GM12878 (cell line): Measurements from ENCODE around the gene SNRPN. TPM values are rescaled to one million over a fixed set of nuclear protein-coding genes. Genes with fewer than 3 reads are reported as not detected.

Experiments
- ATAC-seq: fragments of 200-7000 bp; cut with Tn5 transposase; 3 replicates; pipeline ENCODE4 v1.9.1; 2020; ENCODE audit warnings: mild to moderate bottlenecking, moderate library complexity
- BruUV-seq: library from RNA; stranded (reverse); fragments of 400-500 nt; replicated peaks from 2 replicates; lab custom pipeline; 2021; lab: Mats Ljungman, UMichigan
- CTCF ChIA-PET: fragments of 300-600 bp; sonication (Branson Sonifier 250); formaldehyde crosslinking; extraction: SDS; loops from one replicate; lab custom pipeline; 2021; ENCODE audit warnings: inconsistent platforms; lab: Yijun Ruan, JAX
- POLR2A ChIA-PET: fragments of 350-600 bp; formaldehyde crosslinking; extraction: SDS; loops from one replicate; lab custom pipeline; 2021; ENCODE audit warnings: inconsistent platforms; lab: Charles Lee
- RAD21 ChIA-PET: fragments of 300-600 bp; sonication (Branson Sonifier 250); formaldehyde crosslinking; loops from one replicate; lab custom pipeline; 2023; ENCODE audit warnings: antibody characterized with exemption; ENCODE audit not compliant: unreplicated experiment; lab: Charles Lee
- SMC1A ChIA-PET: fragments of 300-600 bp; sonication (Branson Sonifier 250); formaldehyde crosslinking; loops from one replicate; lab custom pipeline; 2023; ENCODE audit not compliant: unreplicated experiment, uncharacterized antibody; lab: Charles Lee
- DNase-seq: peaks from one replicate; pipeline ENCODE4 v3.0.0-alpha.2; 2011; ENCODE audit warnings: low read depth, low spot score
- FAIRE-seq: peaks from 3 replicates; lab custom pipeline; 2011; peaks lifted over from hg19 to GRCh38; lab: Jason Lieb, UNC
- H2AFZ ChIP-seq: 2 replicates; pipeline ENCODE4 v1.6.0; 2011; ENCODE audit warnings: low read depth, low read length, control low read depth; ENCODE audit not compliant: control insufficient read depth
- H3K27ac ChIP-seq: 2 replicates; pipeline ENCODE4 v1.5.1; 2011; ENCODE audit warnings: control low read depth; ENCODE audit not compliant: control insufficient read depth, insufficient read depth
- H3K27me3 ChIP-seq, 2 experiments: replicated peaks in 1 of 2; 2 replicates each; pipeline versions ENCODE4 v1.6.0 to v1.6.1; 2011; ENCODE audit warnings: low read length in 1 of 2; ENCODE audit not compliant: control insufficient read depth in 2 of 2, insufficient read depth in 2 of 2
- H3K36me3 ChIP-seq, 2 experiments: 2 replicates each; pipeline ENCODE4 v1.5.1; 2011; ENCODE audit warnings: low read length in 1 of 2; ENCODE audit not compliant: control insufficient read depth in 2 of 2, insufficient read depth in 2 of 2
- H3K4me1 ChIP-seq: 2 replicates; pipeline ENCODE4 v1.6.1; 2011; ENCODE audit warnings: mild to moderate bottlenecking, low read length, moderate library complexity, mixed read lengths; ENCODE audit not compliant: control insufficient read depth, insufficient read depth
- H3K4me2 ChIP-seq: 2 replicates; pipeline ENCODE4 v1.6.0; 2011; ENCODE audit warnings: control low read depth; ENCODE audit not compliant: control insufficient read depth, insufficient read depth
- H3K4me3 ChIP-seq: fragments of 200-600 bp; sonication (generic); 2 replicates; pipeline ENCODE4 v1.5.1; 2016
- H3K79me2 ChIP-seq: 2 replicates; pipeline ENCODE4 v1.6.0; 2011; ENCODE audit warnings: low read length; ENCODE audit not compliant: control insufficient read depth, insufficient read depth
- H3K9ac ChIP-seq: 2 replicates; pipeline ENCODE4 v1.8.0; 2011; ENCODE audit warnings: low read length, control low read depth, mixed read lengths; ENCODE audit not compliant: control insufficient read depth, insufficient read depth
- H3K9me3 ChIP-seq: replicated peaks from 3 replicates; pipeline ENCODE4 v1.5.1; 2011; ENCODE audit warnings: mild to moderate bottlenecking, low read length; ENCODE audit not compliant: control insufficient read depth, insufficient read depth
- H4K20me1 ChIP-seq: 2 replicates; pipeline ENCODE4 v1.6.0; 2011; ENCODE audit not compliant: control insufficient read depth, insufficient read depth
- ATF3 ChIP-seq: IDR thresholded peaks from 2 replicates; pipeline ENCODE4 v1.6.1; 2011; ENCODE audit warnings: low read depth, mild to moderate bottlenecking, low read length, moderate library complexity, borderline replicate concordance; ENCODE audit errors: extremely low read depth
- CHD4 ChIP-seq: fragments of 200-600 bp; sonication (generic); IDR thresholded peaks from 2 replicates; pipeline ENCODE4 v1.6.1; 2016; ENCODE audit warnings: mild to moderate bottlenecking
- CREM ChIP-seq: IDR thresholded peaks from 2 replicates; pipeline ENCODE4 v1.6.1; 2014; ENCODE audit warnings: antibody characterized with exemption, low read depth
- GATAD2B ChIP-seq: fragments of 450-650 bp; conservative IDR thresholded peaks from 2 replicates; pipeline ENCODE4 v1.6.1; 2017; ENCODE audit warnings: low read depth, mild to moderate bottlenecking, moderate library complexity
- HSF1 ChIP-seq: fragments of 150-350 bp; IDR thresholded peaks from 2 replicates; pipeline ENCODE4 v1.6.1; 2014; ENCODE audit warnings: mild to moderate bottlenecking, low read depth, low read length
- KAT2A ChIP-seq: conservative IDR thresholded peaks from 2 replicates; pipeline ENCODE4 v1.6.1; 2011; ENCODE audit warnings: low read depth, low read length; ENCODE audit not compliant: control insufficient read depth
- MAX ChIP-seq: IDR thresholded peaks from 2 replicates; pipeline ENCODE4 v1.6.1; 2012; ENCODE audit warnings: low read depth, low read length, improper control_type of control experiment
- POLR2AphosphoS2 ChIP-seq: IDR thresholded peaks from 2 replicates; pipeline ENCODE4 v1.6.1; 2011; ENCODE audit warnings: low read depth, mild to moderate bottlenecking, low read length, improper control_type of control experiment, moderate library complexity
- RBBP5 ChIP-seq: fragments of 200-600 bp; sonication (generic); conservative IDR thresholded peaks from 2 replicates; pipeline ENCODE4 v1.6.1; 2016
- RFX5 ChIP-seq: IDR thresholded peaks from 2 replicates; pipeline ENCODE4 v1.6.1; 2011; ENCODE audit warnings: low read depth, low read length, improper control_type of control experiment
- SP1 ChIP-seq: IDR thresholded peaks from one replicate; pipeline ENCODE4 v1.6.1; 2011; ENCODE audit warnings: low read depth, low read length
- TCF7 ChIP-seq: IDR thresholded peaks from 2 replicates; pipeline ENCODE4 v1.6.1; 2014; ENCODE audit warnings: antibody characterized with exemption, borderline replicate concordance
- YBX1 ChIP-seq: fragments of 450-650 bp; IDR thresholded peaks from 2 replicates; pipeline ENCODE4 v1.6.1; 2016; ENCODE audit warnings: antibody characterized with exemption
- ZBED1 ChIP-seq: IDR thresholded peaks from 2 replicates; pipeline ENCODE4 v1.6.1; 2016; ENCODE audit warnings: borderline replicate concordance
- ZNF274 ChIP-seq: IDR thresholded peaks from one replicate; pipeline ENCODE4 v1.8.0; 2011; ENCODE audit not compliant: insufficient read length, insufficient read depth
- ZNF384 ChIP-seq: IDR thresholded peaks from 2 replicates; pipeline ENCODE4 v1.6.1; 2012; ENCODE audit warnings: low read depth, mild to moderate bottlenecking, low read length, improper control_type of control experiment, borderline replicate concordance
- ZSCAN29 ChIP-seq: fragments of 450-650 bp; IDR thresholded peaks from 2 replicates; pipeline ENCODE4 v1.6.1; 2017; ENCODE audit warnings: mild to moderate bottlenecking, moderate library complexity
- WGBS: methylation state at CpG from one replicate; pipeline ENCODE4 v1.1.6; 2016; ENCODE audit warnings: low lambda C conversion rate; ENCODE audit not compliant: insufficient replicate concordance, insufficient coverage; ENCODE audit errors: missing lambda C conversion rate; 5-methylcytosine and 5-hydroxymethylcytosine counted together
- in situ Hi-C: fragments of 300-500 bp; cut with MboI; formaldehyde crosslinking; loops from 9 replicates; pipeline ENCODE4 v1.14.3; 2018; ENCODE audit warnings: mixed read lengths
- intact Hi-C: fragments of 100-400 bp; cut with micrococcal nuclease; formaldehyde crosslinking; loops from one replicate; pipeline ENCODE4 v1.14.2; 2022; ENCODE audit not compliant: unreplicated experiment
- polyA plus RNA-seq, 11 experiments: library from polyadenylated mRNA; depleted of rRNA in 4 of 11; unstranded in 6 of 11; stranded (reverse) in 5 of 11; fragments of >200 nt; fragmentation: Nextera tagmentation in 4 of 11; fragmentation: Illumina TruSeq in 1 of 11; extraction: Ambion mirVana in 4 of 11; extraction: Trizol in 1 of 11; gene quantifications; 1 replicate in 1 of 11; 2 replicates in 10 of 11; pipeline versions ENCODE4 v1.2.1 to v1.2.3, GENCODE V29; 2011 to 2016; ENCODE audit warnings: inconsistent platforms in 2 of 11, missing spikeins in 2 of 11, low read depth in 1 of 11
- total RNA-seq, 4 experiments: library from RNA; depleted of rRNA in 3 of 4; stranded (reverse); fragments of >200 nt in 3 of 4; fragmentation: Illumina TruSeq in 1 of 4; extraction: Trizol in 1 of 4; gene quantifications; 2 replicates each; pipeline versions ENCODE4 v1.2.1 to v1.2.3, GENCODE V29; 2013 to 2021

The SNRPN gene
- total and polyA plus RNA-seq, 10 of the 15 experiments (the other 5 are each of a cell fraction or from before 2014, with no cell fraction given), result 9.1 to 103 (median 45.5) TPM

- no peaks in the 10 kb centered on the region for H3K27me3 ChIP-seq
- in situ Hi-C loops, result no loop called here
Observed at GRCh38 chr15:24948495-24948894, 6.3 kb upstream of the SNRPN start.

GRCh38 chr15:24955531-24955921 is 739 bp downstream of the SNRPN start:
- peak overlapping the region; percentile 72 for H3K27ac ChIP-seq
- CTCF ChIA-PET, result no interaction called here
- H3K4me2 ChIP-seq, result no peak overlapping the region; the same call in 1 of the 2 replicates
- SMC1A ChIA-PET, result no interaction called here
- POLR2A ChIA-PET, result interaction anchor here (1.0 kb wide), 1 partner anchor 461 kb away, joined by 5 read pairs; no protein-coding TSS in a partner anchor
- intact Hi-C loops, result no loop called here
- H4K20me1 ChIP-seq, result no peaks in the 10 kb centered on the region
- peaks cover 2% of the 10 kb centered on the region; the same call in 2 of the 3 replicates for H3K9me3 ChIP-seq
- H3K4me1 ChIP-seq, result no peaks in the 10 kb centered on the region
- in situ Hi-C loops, result no loop called here
- H3K79me2 ChIP-seq, result peaks cover 22% of the 10 kb centered on the region
- RAD21 ChIA-PET, result no interaction called here
- H3K4me3 ChIP-seq, result peak overlapping the region; percentile 76
- 43% methylated on average over 27 of the region's 31 CpGs for WGBS
- H2AFZ ChIP-seq, result peak overlapping the region; percentile 75; the same call in 1 of the 2 replicates
- H3K27me3 ChIP-seq, result no peaks in the 10 kb centered on the region
- TF ChIP-seq RFX5, result no peak
- TF ChIP-seq CREM, result no peak
- no peak for TF ChIP-seq ZBED1
- TF ChIP-seq GATAD2B, result no peak
- TF ChIP-seq ZNF384, result no peak
- no peak for TF ChIP-seq POLR2AphosphoS2
- TF ChIP-seq ATF3, result no peak
- TF ChIP-seq ZNF274, result no peak
- TF ChIP-seq KAT2A, result no peak
- no peak for TF ChIP-seq HSF1
- TF ChIP-seq SP1, result no peak
- TF ChIP-seq ZSCAN29, result no peak
- no peak for TF ChIP-seq CHD4
- TF ChIP-seq YBX1, result no peak
- no peak for TF ChIP-seq TCF7
- TF ChIP-seq MAX, result no peak
- TF ChIP-seq RBBP5, result no peak
- no peak for DNase-seq
- no peak for FAIRE-seq
- H3K9ac ChIP-seq, result peak overlapping the region; percentile 66
- ATAC-seq, result peak; percentile 17
- no TSS peak for BruUV-seq
- H3K36me3 ChIP-seq, result no peaks in the 10 kb centered on the region

More at GRCh38 chr15:24948495-24948894, 6.3 kb upstream of the SNRPN start:
- RAD21 ChIA-PET, result no interaction called here
- H3K9ac ChIP-seq, result no peak overlapping the region
- TF ChIP-seq ZBED1, result no peak
- CTCF ChIA-PET, result no interaction called here
- no peaks in the 10 kb centered on the region; the same call in 2 of the 3 replicates for H3K9me3 ChIP-seq
- H3K36me3 ChIP-seq, result no peaks in the 10 kb centered on the region
- SMC1A ChIA-PET, result no interaction called here
- intact Hi-C loops, result no loop called here
- H3K27ac ChIP-seq, result no peak overlapping the region
- no TSS peak for BruUV-seq
- FAIRE-seq (no peak), DNase-seq (no peak), ATAC-seq (no peak)
- no peaks in the 10 kb centered on the region for H3K4me1 ChIP-seq
- H2AFZ ChIP-seq, result no peak overlapping the region
- H3K4me2 ChIP-seq, result no peak overlapping the region
- WGBS, result 33% methylated on average over 3 of the region's 3 CpGs
- H4K20me1 ChIP-seq, result no peaks in the 10 kb centered on the region
- H3K79me2 ChIP-seq, result no peaks in the 10 kb centered on the region
- POLR2A ChIA-PET, result no interaction called here
- no peak overlapping the region for H3K4me3 ChIP-seq
